ENCODE measurements around the gene MAP3K7CL.
A peak's percentile ranks its signal among the peaks of the same experiment; 100 is the strongest.

Gene MAP3K7CL

GRCh38 chr21:29213513-29214385 is 83.3 kb downstream of the MAP3K7CL start:
- Histone ChIP-seq H3K4me3 (no peak overlapping the region), H3K27ac (no peak overlapping the region)

- peak overlapping the region in 1 of 21 experiments; percentile 22 for H3K27ac ChIP-seq
- no peak overlapping the region for H3K4me3 ChIP-seq
Observed at GRCh38 chr21:29215709-29216108, 85.3 kb downstream of the MAP3K7CL start.

- H3K4me3 ChIP-seq = no peak overlapping the region
- peak overlapping the region in 12 of 21 experiments; percentile 7 to 66 (median 41) for H3K27ac ChIP-seq
Observed at GRCh38 chr21:29217818-29218291, 87.4 kb downstream of the MAP3K7CL start.

GRCh38 chr21:29218749-29219148 is 88.3 kb downstream of the MAP3K7CL start:
- H3K27ac ChIP-seq = peak overlapping the region in 15 of 21 experiments; percentile 9 to 69 (median 40)

GRCh38 chr21:29219165-29219770 is 88.8 kb downstream of the MAP3K7CL start:
- Histone ChIP-seq H3K4me3 (no peak overlapping the region), H3K27ac (peak overlapping the region in 13 of 21 experiments; percentile 9 to 69 (median 40))

More at GRCh38 chr21:29218749-29219148, 88.3 kb downstream of the MAP3K7CL start:
- H3K4me3 ChIP-seq = no peak overlapping the region

GRCh38 chr21:29221253-29221744 is 90.9 kb downstream of the MAP3K7CL start:
- no peak overlapping the region for H3K4me3 ChIP-seq
- H3K27ac ChIP-seq = no peak overlapping the region

GRCh38 chr21:29224006-29224405 is 93.6 kb downstream of the MAP3K7CL start:
- no peak overlapping the region for H3K4me3 ChIP-seq
- H3K27ac ChIP-seq = no peak overlapping the region
